ENCODE results near the gene GPS1. TPM values are rescaled to one million over a fixed set of nuclear protein-coding genes. Genes with fewer than 3 reads are reported as not detected.

Gene GPS1
- total and polyA plus RNA-seq, 4 donors, result 53.9 to 66.3 (median 58.8) TPM

- peaks cover 25 to 77% (median 52%) of the 10 kb centered on the region in 4 donors for H3K4me1 ChIP-seq (ENCODE audit: control insufficient read depth in 4 of 4, insufficient read depth in 4 of 4, low read length in 3 of 4)
- 37% methylated on average over 8 of the region's 8 CpGs for WGBS
- no peak for DNase-seq (ENCODE audit: low spot score)
These were observed 45.0 kb downstream of the GPS1 start for GRCh38 chr17:82096709-82097183.

DNA sequence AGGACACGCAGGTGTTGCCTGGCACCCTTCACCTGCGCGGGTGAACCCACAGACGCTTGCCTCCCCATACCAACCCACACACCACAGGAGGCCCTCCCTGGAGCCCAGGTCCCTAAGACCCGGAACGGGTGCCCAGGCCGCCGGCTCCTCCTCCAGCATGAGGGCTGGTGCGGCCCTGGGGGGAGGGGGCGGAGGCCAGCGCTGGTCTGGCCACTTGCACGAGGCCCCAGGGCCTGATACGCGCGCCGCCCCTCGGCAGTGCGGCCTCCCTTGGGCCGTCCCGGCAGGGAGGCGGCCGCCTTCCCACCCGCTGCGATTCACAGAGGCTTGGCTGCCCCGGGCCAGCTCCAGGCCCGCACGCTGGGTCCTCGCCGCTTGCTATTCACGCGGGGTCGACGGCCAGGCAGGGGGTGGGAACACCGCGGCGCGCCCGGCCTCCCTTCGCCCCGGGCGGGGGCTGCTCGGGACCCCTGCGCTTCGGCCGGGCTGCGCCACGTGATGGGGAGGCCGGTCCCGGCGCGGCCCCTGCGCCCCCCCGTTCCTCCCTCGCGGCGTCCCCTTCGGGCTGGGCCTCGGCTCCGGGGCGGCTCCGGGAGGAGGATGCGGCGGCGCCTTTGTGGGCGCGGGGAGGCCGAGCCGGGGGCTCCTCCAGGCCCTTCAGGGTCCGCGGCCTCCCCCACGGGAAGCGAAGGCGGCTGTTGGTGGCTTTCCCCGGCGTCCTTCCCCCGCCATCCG is 45.7 kb downstream of the GPS1 start:
- Histone ChIP-seq H3K9me3 (ENCODE audit: control insufficient read depth in 4 of 4, low read length in 3 of 4) (no peaks in the 10 kb centered on the region), H3K27me3 (ENCODE audit: control insufficient read depth in 4 of 4, insufficient read depth in 4 of 4, low read length in 3 of 4) (no peaks in the 10 kb centered on the region), H3K4me3 (ENCODE audit: low read depth in 1 of 3, low read length in 3 of 3) (peak overlapping the region; percentile 53 to 92 (median 69)), H3K27ac (ENCODE audit: low read depth in 1 of 2, low read length in 2 of 2) (peak overlapping the region; percentile 78 to 93), H3K9ac (ENCODE audit: low read depth in 1 of 2, low read length in 2 of 2) (peak overlapping the region; percentile 76 to 80), H3K36me3 (ENCODE audit: control insufficient read depth in 4 of 4, insufficient read depth in 3 of 4, low read depth in 1 of 4, low read length in 3 of 4) (peaks cover 6 to 12% (median 7%) of the 10 kb centered on the region in 4 donors), H3K4me1 (ENCODE audit: control insufficient read depth in 4 of 4, insufficient read depth in 4 of 4, low read length in 3 of 4) (peaks cover 28 to 77% (median 54%) of the 10 kb centered on the region in 4 donors)
- TF ChIP-seq HNF4G (IDR thresholded peaks at IDR 0.05), result no peak
- no peak for TF ChIP-seq JUND (IDR thresholded peaks at IDR 0.05)
- TF ChIP-seq REST (IDR thresholded peaks at IDR 0.05), result no peak
- no peak for TF ChIP-seq CTCF (IDR thresholded peaks at IDR 0.05; ENCODE audit: low read depth, low read length, missing input control)
- no peak for TF ChIP-seq NR2F2 (IDR thresholded peaks at IDR 0.05)
- TF ChIP-seq FOXA2 (IDR thresholded peaks at IDR 0.05), result no peak
- TF ChIP-seq HNF4A (conservative IDR thresholded peaks at IDR 0.05), result no peak
- TF ChIP-seq RAD21 (IDR thresholded peaks at IDR 0.05), result no peak
- DNase-seq (ENCODE audit: low spot score), result peak; percentile 60
- WGBS, result under 1% methylated on average over 77 of the region's 77 CpGs

More at GRCh38 chr17:82096709-82097183, 45.0 kb downstream of the GPS1 start:
- Histone ChIP-seq H3K4me3 (ENCODE audit: low read depth in 1 of 3, low read length in 3 of 3) (peak overlapping the region; percentile 53 to 92 (median 69)), H3K9ac (ENCODE audit: low read depth in 1 of 2, low read length in 2 of 2) (peak overlapping the region; percentile 76 to 80), H3K27ac (ENCODE audit: low read depth in 1 of 2, low read length in 2 of 2) (peak overlapping the region; percentile 78 to 93), H3K36me3 (ENCODE audit: control insufficient read depth in 4 of 4, insufficient read depth in 3 of 4, low read depth in 1 of 4, low read length in 3 of 4) (peaks cover 11 to 14% (median 12%) of the 10 kb centered on the region in 4 donors), H3K27me3 (ENCODE audit: control insufficient read depth in 4 of 4, insufficient read depth in 4 of 4, low read length in 3 of 4) (no peaks in the 10 kb centered on the region), H3K9me3 (ENCODE audit: control insufficient read depth in 4 of 4, low read length in 3 of 4) (no peaks in the 10 kb centered on the region)
- TF ChIP-seq HNF4A (conservative IDR thresholded peaks at IDR 0.05) (no peak), CTCF (IDR thresholded peaks at IDR 0.05; ENCODE audit: low read depth, low read length, missing input control) (no peak), TAF1 (conservative IDR thresholded peaks at IDR 0.05) (no peak), RXRA (IDR thresholded peaks at IDR 0.05) (no peak), HNF4G (IDR thresholded peaks at IDR 0.05) (no peak), NR2F2 (IDR thresholded peaks at IDR 0.05) (no peak), JUND (IDR thresholded peaks at IDR 0.05) (no peak), YY1 (IDR thresholded peaks at IDR 0.05) (no peak), GABPA (IDR thresholded peaks at IDR 0.05 in 1 of 2, conservative IDR thresholded peaks at IDR 0.05 in 1 of 2) (no peak), MAX (IDR thresholded peaks at IDR 0.05) (no peak), SP1 (IDR thresholded peaks at IDR 0.05) (no peak), FOXA1 (IDR thresholded peaks at IDR 0.05) (no peak), FOXA2 (IDR thresholded peaks at IDR 0.05) (no peak), RAD21 (IDR thresholded peaks at IDR 0.05) (no peak)

Measured in liver (tissue), 9 donors.